MCF 10A (cell line): ENCODE data around the gene LTBP4. TPM values are rescaled to one million over a fixed set of nuclear protein-coding genes. Genes with fewer than 3 reads are reported as not detected.
A peak's percentile ranks its signal among the peaks of the same experiment; 100 is the strongest.

ENCODE experiments used
- BruUV-seq: library from RNA; stranded (reverse); fragments of 400-500 nt; replicated peaks from 2 replicates; lab custom pipeline; 2021; lab: Mats Ljungman, UMichigan
- CTCF ChIA-PET: fragments of 300-600 bp; sonication (Branson Sonifier 250); formaldehyde crosslinking; extraction: SDS; loops from one replicate; lab custom pipeline; 2021; ENCODE audit warnings: antibody characterized with exemption, inconsistent platforms; lab: Yijun Ruan, JAX
- POLR2A ChIA-PET: fragments of 300-600, 350-650 bp; sonication (Branson Sonifier 250); formaldehyde crosslinking; extraction: SDS; loops from one replicate; lab custom pipeline; 2020; ENCODE audit warnings: antibody characterized with exemption, inconsistent platforms; lab: Yijun Ruan, JAX
- DNase-seq: peaks from one replicate; pipeline ENCODE4 v3.0.0-alpha.2; 2018; ENCODE audit not compliant: unreplicated experiment
- H3K27ac Mint-ChIP-seq: one replicate; pipeline ENCODE4 v1.8.0; 2022; ENCODE audit warnings: mild to moderate bottlenecking, low read depth, mixed read lengths; ENCODE audit not compliant: unreplicated experiment
- H3K27me3 Mint-ChIP-seq: one replicate; pipeline ENCODE4 v1.8.0; 2022; ENCODE audit warnings: mixed read lengths; ENCODE audit not compliant: insufficient read depth, unreplicated experiment
- H3K36me3 Mint-ChIP-seq: one replicate; pipeline ENCODE4 v1.8.0; 2022; ENCODE audit warnings: mild to moderate bottlenecking, moderate library complexity, mixed read lengths; ENCODE audit not compliant: insufficient read depth, unreplicated experiment
- H3K4me1 Mint-ChIP-seq: one replicate; pipeline ENCODE4 v1.8.0; 2022; ENCODE audit warnings: mixed read lengths; ENCODE audit not compliant: insufficient read depth, unreplicated experiment
- H3K4me3 Mint-ChIP-seq: one replicate; pipeline ENCODE4 v1.8.0; 2022; ENCODE audit warnings: mild to moderate bottlenecking, moderate library complexity, mixed read lengths; ENCODE audit not compliant: unreplicated experiment
- H3K9me3 Mint-ChIP-seq: one replicate; pipeline ENCODE4 v1.8.0; 2022; ENCODE audit warnings: mixed read lengths; ENCODE audit not compliant: unreplicated experiment
- CTCF ChIP-seq: fragments of 200-600 bp; IDR thresholded peaks from one replicate; pipeline ENCODE4 v1.8.0; 2022; ENCODE audit warnings: antibody characterized with exemption, mild to moderate bottlenecking; ENCODE audit not compliant: unreplicated experiment
- intact Hi-C: fragments of 100-400 bp; cut with micrococcal nuclease; formaldehyde crosslinking; loops from 2 replicates; pipeline ENCODE4 v1.14.1; 2022
- total RNA-seq: library from RNA; stranded (reverse); gene quantifications from 2 replicates; pipeline ENCODE4 v1.2.3, GENCODE V29; 2022

LTBP4 gene
- total RNA-seq, 1 experiment from 2014 or later: 76.4 TPM

DNA sequence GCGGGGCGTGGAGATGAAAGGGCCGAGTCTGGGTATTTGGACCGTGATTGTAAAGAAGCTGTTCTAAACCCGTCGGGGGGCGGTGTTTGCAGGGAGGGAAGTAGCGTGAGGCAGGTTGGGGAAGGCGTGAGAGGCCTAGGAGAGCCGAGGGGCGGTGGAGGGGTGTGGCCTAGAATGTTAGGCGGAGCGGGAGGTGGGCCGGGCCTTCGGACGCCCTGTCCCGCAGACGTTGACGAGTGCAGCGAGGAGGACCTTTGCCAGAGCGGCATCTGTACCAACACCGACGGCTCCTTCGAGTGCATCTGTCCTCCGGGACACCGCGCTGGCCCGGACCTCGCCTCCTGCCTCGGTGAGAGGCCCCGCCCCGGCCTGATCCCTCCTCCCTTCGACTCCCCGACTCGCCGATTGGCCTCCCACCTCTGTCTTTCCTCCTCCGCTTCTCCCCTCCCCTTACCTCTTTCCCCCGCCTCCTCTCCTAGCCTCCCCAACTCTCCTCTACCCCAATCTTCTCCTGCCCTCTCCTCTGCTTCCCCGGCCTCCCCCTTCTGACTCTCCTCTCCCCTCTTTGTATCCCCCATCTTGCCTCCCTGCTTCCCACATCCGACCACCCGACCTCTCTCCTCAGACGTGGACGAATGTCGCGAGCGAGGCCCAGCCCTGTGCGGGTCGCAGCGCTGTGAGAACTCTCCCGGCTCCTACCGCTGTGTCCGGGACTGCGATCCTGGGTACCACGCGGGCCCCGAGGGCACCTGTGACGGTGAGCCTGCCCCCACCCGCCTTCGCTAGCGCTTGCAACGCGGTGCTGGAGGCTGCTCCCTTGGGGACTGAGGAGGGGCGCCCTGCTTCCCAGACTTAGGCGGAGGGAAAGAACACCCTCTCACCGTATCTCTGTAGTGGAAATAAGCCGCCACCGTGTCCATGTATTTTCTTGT, 12.8 kb downstream of the LTBP4 start:
- intact Hi-C loops: no loop called here
- DNase-seq: no peak
- CTCF ChIA-PET: interaction anchor here (4.4 kb wide), 1 partner anchor 20 kb away, joined by 37 read pairs; no protein-coding TSS in a partner anchor

GRCh38 chr19:40614622-40615411, 13.6 kb downstream of the LTBP4 start:
- intact Hi-C loops: no loop called here
- Mint-ChIP-seq H3K4me1 (peaks cover 22% of the 10 kb centered on the region), H3K27ac (peak overlapping the region; percentile 46), H3K27me3 (no peaks in the 10 kb centered on the region), H3K4me3 (peak overlapping the region; percentile 28), H3K36me3 (peaks cover 27% of the 10 kb centered on the region), H3K9me3 (no peaks in the 10 kb centered on the region)
- no TSS peak for BruUV-seq
- no peak for TF ChIP-seq CTCF
- CTCF ChIA-PET: interaction anchor here (0.7 to 4.4 kb wide), 4 partner anchors 9 to 1806 kb away, joined by 3 to 37 read pairs (median 4); no protein-coding TSS in a partner anchor
- peak; percentile 70 for DNase-seq
- POLR2A ChIA-PET: interaction anchor here (0.6 to 1.4 kb wide), 2 partner anchors 11 to 170 kb away, joined by 3 to 4 read pairs; no protein-coding TSS in a partner anchor

More for the DNA sequence above, 12.8 kb downstream of the LTBP4 start:
- Mint-ChIP-seq H3K9me3 (no peaks in the 10 kb centered on the region), H3K4me1 (peaks cover 27% of the 10 kb centered on the region), H3K27me3 (no peaks in the 10 kb centered on the region), H3K4me3 (no peak overlapping the region), H3K36me3 (peaks cover 23% of the 10 kb centered on the region), H3K27ac (no peak overlapping the region)
- no peak for TF ChIP-seq CTCF
- no TSS peak for BruUV-seq
- POLR2A ChIA-PET: no interaction called here

- intact Hi-C loops: no loop called here
- POLR2A ChIA-PET: interaction anchor here (0.5 to 1.4 kb wide), 5 partner anchors 8 to 609 kb away, joined by 3 to 4 read pairs (median 3); no protein-coding TSS in a partner anchor
- no TSS peak for BruUV-seq
- H3K4me3 Mint-ChIP-seq: no peak overlapping the region
- CTCF ChIA-PET: interaction anchor here (0.6 to 4.4 kb wide), 4 partner anchors 13 to 18 kb away, joined by 3 to 37 read pairs (median 4); no protein-coding TSS in a partner anchor
- H3K27ac Mint-ChIP-seq: no peak overlapping the region
- H3K9me3 Mint-ChIP-seq: no peaks in the 10 kb centered on the region
- H3K4me1 Mint-ChIP-seq: peaks cover 9% of the 10 kb centered on the region
- no peak for TF ChIP-seq CTCF
- DNase-seq: no peak
- peaks cover 33% of the 10 kb centered on the region for H3K36me3 Mint-ChIP-seq
- H3K27me3 Mint-ChIP-seq: no peaks in the 10 kb centered on the region
Measured at GRCh38 chr19:40616178-40616577, 15.0 kb downstream of the LTBP4 start.
